H9 (cell line): ENCODE measurements around the gene ZNF683. TPM values are rescaled to one million over a fixed set of nuclear protein-coding genes. Genes with fewer than 3 reads are reported as not detected.

Experiments used
- DNase-seq: peaks from one replicate; pipeline ENCODE4 v3.0.0-alpha.2; 2017
- H2AFZ ChIP-seq: one replicate; pipeline ENCODE4 v1.6.1; 2013; ENCODE audit warnings: mild to moderate bottlenecking, low read length, control low read depth, moderate library complexity
- H2AK5ac ChIP-seq: 2 replicates; pipeline ENCODE4 v1.6.1; 2013; ENCODE audit warnings: low read length, control low read depth, mixed read lengths; ENCODE audit not compliant: insufficient read length
- H2BK120ac ChIP-seq: one replicate; pipeline ENCODE4 v1.6.1; 2013; ENCODE audit warnings: low read depth, mild to moderate bottlenecking, low read length, control low read depth, inconsistent platforms; ENCODE audit not compliant: poor library complexity, severe bottlenecking
- H2BK12ac ChIP-seq: 2 replicates; pipeline ENCODE4 v1.6.1; 2013; ENCODE audit warnings: low read length, control low read depth, mixed read lengths, low read depth; ENCODE audit not compliant: insufficient read length
- H2BK15ac ChIP-seq: 2 replicates; pipeline ENCODE4 v1.6.1; 2013; ENCODE audit warnings: low read depth, low read length, control low read depth
- H2BK20ac ChIP-seq: one replicate; pipeline ENCODE4 v1.6.1; 2013; ENCODE audit warnings: low read depth, mild to moderate bottlenecking, low read length, control low read depth, inconsistent platforms; ENCODE audit not compliant: poor library complexity, severe bottlenecking
- H2BK5ac ChIP-seq: 2 replicates; pipeline ENCODE4 v1.6.1; 2013; ENCODE audit warnings: low read length, control low read depth, mixed read lengths; ENCODE audit not compliant: insufficient read length
- H3K14ac ChIP-seq: 2 replicates; pipeline ENCODE4 v1.6.1; 2013; ENCODE audit warnings: low read length, control low read depth; ENCODE audit not compliant: insufficient read depth
- H3K18ac ChIP-seq: 2 replicates; pipeline ENCODE4 v1.6.1; 2013; ENCODE audit warnings: low read depth, mild to moderate bottlenecking, mixed read lengths, low read length, control low read depth; ENCODE audit not compliant: insufficient read length
- H3K23ac ChIP-seq: 2 replicates; pipeline ENCODE4 v1.6.1; 2013; ENCODE audit warnings: low read length, control low read depth, mixed read lengths, low read depth; ENCODE audit not compliant: insufficient read length
- H3K23me2 ChIP-seq: 2 replicates; pipeline ENCODE4 v1.6.1; 2013; ENCODE audit warnings: low read depth, mild to moderate bottlenecking, mixed read lengths, low read length, control low read depth; ENCODE audit not compliant: insufficient read length, poor library complexity, severe bottlenecking
- H3K27ac ChIP-seq: 2 replicates; pipeline ENCODE4 v1.5.1; 2013; ENCODE audit warnings: low read length, control low read depth, mixed read lengths, low read depth; ENCODE audit not compliant: insufficient read length
- H3K27me3 ChIP-seq: 2 replicates; pipeline ENCODE4 v1.6.1; 2013; ENCODE audit warnings: low read length, control low read depth, inconsistent platforms; ENCODE audit not compliant: insufficient read depth
- H3K4ac ChIP-seq: 2 replicates; pipeline ENCODE4 v1.6.1; 2013; ENCODE audit warnings: low read depth, mild to moderate bottlenecking, control low read depth, inconsistent platforms, low read length, moderate library complexity
- H3K4me1 ChIP-seq: 2 replicates; pipeline ENCODE4 v1.6.1; 2013; ENCODE audit warnings: low read length, control low read depth, inconsistent platforms; ENCODE audit not compliant: insufficient read depth
- H3K4me2 ChIP-seq: 2 replicates; pipeline ENCODE4 v1.6.1; 2013; ENCODE audit warnings: low read length, control low read depth, mixed read lengths; ENCODE audit not compliant: insufficient read length, insufficient read depth
- H3K56ac ChIP-seq: 2 replicates; pipeline ENCODE4 v1.6.1; 2013; ENCODE audit warnings: low read depth, mild to moderate bottlenecking, mixed read lengths, low read length, control low read depth; ENCODE audit not compliant: insufficient read length
- H3K79me1 ChIP-seq: 2 replicates; pipeline ENCODE4 v1.6.1; 2013; ENCODE audit warnings: low read depth, mild to moderate bottlenecking, moderate library complexity, low read length, control low read depth, inconsistent platforms; ENCODE audit not compliant: insufficient read depth, poor library complexity, severe bottlenecking
- H3K79me2 ChIP-seq: 2 replicates; pipeline ENCODE4 v1.6.1; 2013; ENCODE audit warnings: low read length, control low read depth, inconsistent platforms; ENCODE audit not compliant: insufficient read depth
- H3K9ac ChIP-seq: 2 replicates; pipeline ENCODE4 v1.6.1; 2013; ENCODE audit warnings: low read length, control low read depth, mixed read lengths; ENCODE audit not compliant: insufficient read length; ENCODE audit errors: extremely low read depth
- H3K9me3 ChIP-seq: one replicate; pipeline ENCODE4 v1.6.1; 2013; ENCODE audit warnings: low read depth, low read length, inconsistent platforms; ENCODE audit not compliant: control insufficient read depth
- H3T11ph ChIP-seq: one replicate; pipeline ENCODE4 v1.6.1; 2013; ENCODE audit warnings: mild to moderate bottlenecking, low read length, control low read depth, inconsistent platforms
- H4K20me1 ChIP-seq: one replicate; pipeline ENCODE4 v1.6.1; 2013; ENCODE audit not compliant: control insufficient read depth, insufficient read length, insufficient read depth
- H4K5ac ChIP-seq: 2 replicates; pipeline ENCODE4 v1.6.1; 2013; ENCODE audit warnings: low read depth, mild to moderate bottlenecking, mixed read lengths, low read length, control low read depth; ENCODE audit not compliant: insufficient read length
- H4K8ac ChIP-seq: replicated peaks from 2 replicates; pipeline ENCODE4 v1.6.1; 2013; ENCODE audit warnings: low read length, control low read depth, mixed read lengths, low read depth; ENCODE audit not compliant: insufficient read length
- H4K91ac ChIP-seq: 2 replicates; pipeline ENCODE4 v1.6.1; 2013; ENCODE audit warnings: low read depth, mild to moderate bottlenecking, moderate library complexity, mixed read lengths, low read length, control low read depth; ENCODE audit not compliant: insufficient read length
- H3K27ac Mint-ChIP-seq, 3 experiments: 2 replicates in 2 of 3; 3 replicates in 1 of 3; pipeline ENCODE4 v1.8.0; 2020 to 2021; ENCODE audit warnings: mixed read lengths in 3 of 3, mild to moderate bottlenecking in 1 of 3, moderate library complexity in 1 of 3
- H3K27me3 Mint-ChIP-seq: 2 replicates; pipeline ENCODE4 v1.8.0; 2021; ENCODE audit warnings: low read depth, mild to moderate bottlenecking, moderate library complexity, mixed read lengths
- H3K36me3 Mint-ChIP-seq, 3 experiments: 2 replicates in 2 of 3; 3 replicates in 1 of 3; pipeline ENCODE4 v1.8.0; 2020 to 2021; ENCODE audit warnings: low read depth in 3 of 3, mixed read lengths in 3 of 3; ENCODE audit not compliant: insufficient read depth in 1 of 3
- H3K4me1 Mint-ChIP-seq, 2 experiments: 2 replicates each; pipeline ENCODE4 v1.8.0; 2020; ENCODE audit warnings: mixed read lengths in 2 of 2
- H3K4me3 Mint-ChIP-seq, 2 experiments: 2 replicates in 1 of 2; 3 replicates in 1 of 2; pipeline ENCODE4 v1.8.0; 2020 to 2021; ENCODE audit warnings: mild to moderate bottlenecking in 2 of 2, mixed read lengths in 2 of 2, moderate library complexity in 1 of 2
- H3K9me3 Mint-ChIP-seq, 2 experiments: 2 replicates in 1 of 2; 3 replicates in 1 of 2; pipeline ENCODE4 v1.8.0; 2020; ENCODE audit warnings: mild to moderate bottlenecking in 2 of 2, mixed read lengths in 2 of 2, moderate library complexity in 1 of 2
- WGBS: extraction: QIAGEN DNeasy Blood & Tissue Kit; methylation state at CpG from one replicate; pipeline ENCODE4 v1.1.7; 2013; ENCODE audit warnings: missing lambda C conversion rate, low lambda C conversion rate, mixed read lengths; ENCODE audit not compliant: insufficient read length; ENCODE audit errors: extremely low coverage; 5-methylcytosine and 5-hydroxymethylcytosine counted together
- total RNA-seq: library from RNA; stranded (reverse); gene quantifications from 2 replicates; pipeline ENCODE4 v1.2.1, GENCODE V29; 2021
- TF ChIP-seq, protein P1 (sequence below): fragments of 200-600 bp; sonication (generic); conservative IDR thresholded peaks from 3 replicates; pipeline ENCODE4 v1.8.0; 2021; ENCODE audit warnings: antibody characterized with exemption, mild to moderate bottlenecking

ZNF683 gene
- total RNA-seq, 1 experiment from 2014 or later, result not detected

DNA sequence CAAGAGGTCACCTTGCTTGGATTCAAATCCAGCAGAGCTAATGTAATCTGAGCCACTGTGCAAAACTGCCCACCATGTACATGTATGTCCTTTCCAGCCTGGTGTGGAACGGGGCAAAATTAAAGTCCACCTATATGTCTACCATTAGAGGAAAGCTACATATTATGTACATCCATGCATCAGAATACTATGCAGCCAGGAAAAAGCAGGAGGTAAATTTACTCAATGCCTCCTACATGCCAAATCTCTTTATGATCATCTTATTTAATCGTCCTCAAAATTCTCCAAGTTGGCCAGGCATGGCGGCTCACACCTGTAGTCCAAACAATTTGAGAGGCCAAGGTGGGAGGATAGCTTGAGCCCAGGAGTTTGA is 6.3 kb upstream of the ZNF683 start:
- Histone ChIP-seq H3K27me3 (no peaks in the 10 kb centered on the region; the same call in 1 of the 2 replicates), H3K18ac (no peak overlapping the region), H2BK15ac (no peak overlapping the region), H3K4ac (no peak overlapping the region), H3K56ac (no peak overlapping the region), H2AFZ (no peak overlapping the region), H4K91ac (no peak overlapping the region), H3K27ac (no peak overlapping the region), H4K20me1 (no peaks in the 10 kb centered on the region), H2BK120ac (no peak overlapping the region), H4K5ac (no peak overlapping the region), H2BK12ac (no peak overlapping the region), H3K14ac (no peak overlapping the region), H2AK5ac (no peak overlapping the region), H4K8ac (no peak overlapping the region), H3K23ac (no peak overlapping the region), H3K9me3 (no peaks in the 10 kb centered on the region), H3T11ph (no peak overlapping the region), H3K23me2 (no peaks in the 10 kb centered on the region), H3K79me2 (no peaks in the 10 kb centered on the region), H3K4me1 (no peaks in the 10 kb centered on the region), H3K79me1 (no peaks in the 10 kb centered on the region), H3K9ac (no peak overlapping the region), H2BK5ac (no peak overlapping the region), H2BK20ac (no peak overlapping the region), H3K4me2 (no peak overlapping the region)
- TF ChIP-seq, protein P1, sequence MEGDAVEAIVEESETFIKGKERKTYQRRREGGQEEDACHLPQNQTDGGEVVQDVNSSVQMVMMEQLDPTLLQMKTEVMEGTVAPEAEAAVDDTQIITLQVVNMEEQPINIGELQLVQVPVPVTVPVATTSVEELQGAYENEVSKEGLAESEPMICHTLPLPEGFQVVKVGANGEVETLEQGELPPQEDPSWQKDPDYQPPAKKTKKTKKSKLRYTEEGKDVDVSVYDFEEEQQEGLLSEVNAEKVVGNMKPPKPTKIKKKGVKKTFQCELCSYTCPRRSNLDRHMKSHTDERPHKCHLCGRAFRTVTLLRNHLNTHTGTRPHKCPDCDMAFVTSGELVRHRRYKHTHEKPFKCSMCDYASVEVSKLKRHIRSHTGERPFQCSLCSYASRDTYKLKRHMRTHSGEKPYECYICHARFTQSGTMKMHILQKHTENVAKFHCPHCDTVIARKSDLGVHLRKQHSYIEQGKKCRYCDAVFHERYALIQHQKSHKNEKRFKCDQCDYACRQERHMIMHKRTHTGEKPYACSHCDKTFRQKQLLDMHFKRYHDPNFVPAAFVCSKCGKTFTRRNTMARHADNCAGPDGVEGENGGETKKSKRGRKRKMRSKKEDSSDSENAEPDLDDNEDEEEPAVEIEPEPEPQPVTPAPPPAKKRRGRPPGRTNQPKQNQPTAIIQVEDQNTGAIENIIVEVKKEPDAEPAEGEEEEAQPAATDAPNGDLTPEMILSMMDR, result no peak
- Mint-ChIP-seq H3K27ac (no peak overlapping the region), H3K9me3 (no peaks in the 10 kb centered on the region), H3K4me1 (peaks cover 8 to 16% of the 10 kb centered on the region in 2 experiments), H3K36me3 (no peaks in the 10 kb centered on the region), H3K27me3 (no peaks in the 10 kb centered on the region), H3K4me3 (no peak overlapping the region)
- DNase-seq, result no peak
- no CpG with 5 or more reads among the region's 3 CpGs for WGBS
